C4-2B (cell line): ENCODE results near the gene NRBF2.
"Not testable (repeated sequence)": the region's sequence is repeated elsewhere in the genome, so short reads cannot be mapped to it uniquely, and the experiment has no call there.

Source experiments
- H3K27ac ChIP-seq: fragments of 450-650 bp; 2 replicates; pipeline ENCODE4 v1.5.1; 2017
- ZFX ChIP-seq: fragments of 450-650 bp; IDR thresholded peaks from 2 replicates; pipeline ENCODE4 v1.6.1; 2017
- TF ChIP-seq, protein P1 (sequence below): fragments of 450-650 bp; conservative IDR thresholded peaks from 2 replicates; pipeline ENCODE4 v1.5.1; 2017; ENCODE audit warnings: mild to moderate bottlenecking

The NRBF2 gene

GRCh38 chr10:63142136-63142535 is 9.0 kb downstream of the NRBF2 start:
- no peak overlapping the region for H3K27ac ChIP-seq
- TF ChIP-seq ZFX, result no peak
- TF ChIP-seq, protein P1, sequence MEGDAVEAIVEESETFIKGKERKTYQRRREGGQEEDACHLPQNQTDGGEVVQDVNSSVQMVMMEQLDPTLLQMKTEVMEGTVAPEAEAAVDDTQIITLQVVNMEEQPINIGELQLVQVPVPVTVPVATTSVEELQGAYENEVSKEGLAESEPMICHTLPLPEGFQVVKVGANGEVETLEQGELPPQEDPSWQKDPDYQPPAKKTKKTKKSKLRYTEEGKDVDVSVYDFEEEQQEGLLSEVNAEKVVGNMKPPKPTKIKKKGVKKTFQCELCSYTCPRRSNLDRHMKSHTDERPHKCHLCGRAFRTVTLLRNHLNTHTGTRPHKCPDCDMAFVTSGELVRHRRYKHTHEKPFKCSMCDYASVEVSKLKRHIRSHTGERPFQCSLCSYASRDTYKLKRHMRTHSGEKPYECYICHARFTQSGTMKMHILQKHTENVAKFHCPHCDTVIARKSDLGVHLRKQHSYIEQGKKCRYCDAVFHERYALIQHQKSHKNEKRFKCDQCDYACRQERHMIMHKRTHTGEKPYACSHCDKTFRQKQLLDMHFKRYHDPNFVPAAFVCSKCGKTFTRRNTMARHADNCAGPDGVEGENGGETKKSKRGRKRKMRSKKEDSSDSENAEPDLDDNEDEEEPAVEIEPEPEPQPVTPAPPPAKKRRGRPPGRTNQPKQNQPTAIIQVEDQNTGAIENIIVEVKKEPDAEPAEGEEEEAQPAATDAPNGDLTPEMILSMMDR, result no peak

DNA sequence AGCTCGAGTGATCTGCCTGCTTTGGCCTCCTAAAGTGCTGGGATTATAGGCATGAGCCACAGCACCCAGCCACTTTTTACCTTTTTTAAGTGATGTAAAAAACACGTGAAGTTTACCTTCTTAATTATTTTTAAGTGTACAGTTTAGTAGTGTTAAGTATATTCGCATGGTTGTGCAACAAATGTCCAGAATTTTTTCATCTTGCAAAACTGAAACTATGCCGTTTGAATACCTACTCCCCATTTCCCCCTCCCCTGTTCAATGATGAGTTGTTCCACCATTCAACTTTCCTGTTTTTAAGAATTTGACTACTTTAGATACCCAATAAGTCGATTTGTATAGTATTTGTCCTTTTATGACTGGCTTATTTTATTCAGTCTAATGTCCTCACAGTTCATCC is 10.9 kb downstream of the NRBF2 start:
- TF ChIP-seq, protein P1, result no peak
- no peak for TF ChIP-seq ZFX

DNA sequence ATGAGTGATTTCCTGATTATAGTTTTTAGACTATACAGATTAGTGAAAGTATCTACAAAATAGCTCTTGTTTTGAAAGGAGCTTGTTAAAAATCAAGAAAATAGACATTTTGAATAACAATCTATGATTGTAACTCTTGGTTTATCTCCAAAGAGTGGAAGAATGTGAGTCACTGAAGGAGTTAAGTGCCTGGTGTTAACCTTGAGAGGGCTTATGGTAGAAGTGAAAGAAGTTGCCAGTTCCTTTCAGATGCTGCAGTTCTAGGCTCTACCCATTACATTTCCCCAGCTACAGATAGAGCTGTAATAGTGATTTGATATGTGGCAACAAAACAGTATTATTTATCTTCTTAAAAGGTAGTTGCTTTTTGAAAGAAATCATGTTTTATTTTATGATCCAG is 12.7 kb downstream of the NRBF2 start:
- TF ChIP-seq ZFX, result no peak
- TF ChIP-seq, protein P1, result no peak
- H3K27ac ChIP-seq, result no peak overlapping the region

More for the DNA sequence above, 10.9 kb downstream of the NRBF2 start:
- H3K27ac ChIP-seq, result no peak overlapping the region

DNA sequence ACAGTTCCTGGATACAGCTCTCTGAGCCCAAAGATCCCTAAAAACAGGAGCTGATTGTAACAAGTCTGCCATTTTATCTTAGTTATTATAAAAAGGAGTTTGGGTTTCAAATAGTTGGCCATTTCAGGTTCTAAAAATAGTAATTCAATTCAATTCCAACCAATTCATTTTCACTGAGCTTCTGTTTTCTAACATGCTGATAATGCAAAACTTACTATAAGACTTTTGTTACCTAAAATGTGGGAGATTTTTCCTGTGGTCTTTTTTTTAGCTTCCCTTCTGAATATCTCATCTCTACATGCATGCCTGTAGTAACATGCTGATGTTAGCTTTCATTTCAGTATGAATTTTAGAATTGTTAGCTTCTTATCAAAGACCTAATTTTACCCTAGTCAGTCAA is 13.4 kb downstream of the NRBF2 start:
- no peak for TF ChIP-seq ZFX
- TF ChIP-seq, protein P1, result no peak
- no peak overlapping the region for H3K27ac ChIP-seq

GRCh38 chr10:63150745-63151144 is 17.6 kb downstream of the NRBF2 start:
- TF ChIP-seq, protein P1, result no peak
- no peak for TF ChIP-seq ZFX
- no peak overlapping the region for H3K27ac ChIP-seq

- H3K27ac ChIP-seq, result not testable (repeated sequence)
These were observed 20.9 kb downstream of the NRBF2 start for GRCh38 chr10:63153868-63154545.

GRCh38 chr10:63154546-63155387 is 21.6 kb downstream of the NRBF2 start:
- TF ChIP-seq, protein P1, result no peak
- TF ChIP-seq ZFX, result no peak
- no peak overlapping the region for H3K27ac ChIP-seq
